ENCODE data around the gene ACTL8.

ACTL8 gene

DNA sequence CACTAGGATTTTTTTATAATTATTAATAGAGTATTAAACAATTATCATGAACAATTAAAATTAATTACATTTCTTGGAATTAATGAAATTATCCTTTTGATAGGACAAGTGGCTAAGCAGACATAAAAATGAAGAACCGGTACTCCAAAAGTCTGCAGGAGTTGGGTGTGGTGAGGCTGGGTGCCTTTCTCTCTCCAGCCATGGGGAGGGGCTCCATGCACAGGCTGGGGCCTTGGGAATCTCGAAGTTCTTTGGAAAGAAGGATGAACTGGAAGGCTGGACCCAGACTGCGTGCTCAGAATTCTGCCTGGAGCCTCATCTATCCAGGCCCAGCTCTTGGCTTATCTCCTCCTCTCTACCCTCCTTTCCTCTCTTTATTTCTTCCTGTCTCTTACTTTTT, 94.1 kb downstream of the ACTL8 start:
- no peak overlapping the region for H3K27ac ChIP-seq
- TF ChIP-seq, protein P1, sequence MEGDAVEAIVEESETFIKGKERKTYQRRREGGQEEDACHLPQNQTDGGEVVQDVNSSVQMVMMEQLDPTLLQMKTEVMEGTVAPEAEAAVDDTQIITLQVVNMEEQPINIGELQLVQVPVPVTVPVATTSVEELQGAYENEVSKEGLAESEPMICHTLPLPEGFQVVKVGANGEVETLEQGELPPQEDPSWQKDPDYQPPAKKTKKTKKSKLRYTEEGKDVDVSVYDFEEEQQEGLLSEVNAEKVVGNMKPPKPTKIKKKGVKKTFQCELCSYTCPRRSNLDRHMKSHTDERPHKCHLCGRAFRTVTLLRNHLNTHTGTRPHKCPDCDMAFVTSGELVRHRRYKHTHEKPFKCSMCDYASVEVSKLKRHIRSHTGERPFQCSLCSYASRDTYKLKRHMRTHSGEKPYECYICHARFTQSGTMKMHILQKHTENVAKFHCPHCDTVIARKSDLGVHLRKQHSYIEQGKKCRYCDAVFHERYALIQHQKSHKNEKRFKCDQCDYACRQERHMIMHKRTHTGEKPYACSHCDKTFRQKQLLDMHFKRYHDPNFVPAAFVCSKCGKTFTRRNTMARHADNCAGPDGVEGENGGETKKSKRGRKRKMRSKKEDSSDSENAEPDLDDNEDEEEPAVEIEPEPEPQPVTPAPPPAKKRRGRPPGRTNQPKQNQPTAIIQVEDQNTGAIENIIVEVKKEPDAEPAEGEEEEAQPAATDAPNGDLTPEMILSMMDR (IDR thresholded peaks at IDR 0.05) = no peak
- no peak for DNase-seq (ENCODE audit: low spot score)
- H3K4me3 ChIP-seq = no peak overlapping the region

DNA sequence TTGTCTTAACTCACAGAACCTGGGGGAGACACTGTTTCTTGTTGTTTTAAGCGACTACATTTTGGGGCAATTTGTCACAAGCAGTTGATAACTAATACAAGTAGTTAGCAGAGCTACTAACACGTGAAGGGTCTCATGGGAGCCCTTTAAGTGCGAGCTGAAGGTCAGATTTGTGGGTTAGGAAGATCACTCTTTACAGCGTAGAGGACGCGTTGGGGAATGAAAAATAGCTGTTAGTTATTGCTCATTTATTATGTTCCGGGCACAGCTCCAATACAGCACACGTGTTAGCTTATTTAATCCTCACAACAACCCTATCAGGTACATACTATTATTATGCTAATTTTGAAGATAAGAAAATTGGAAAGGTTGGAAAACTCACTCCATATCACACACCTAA, 95.9 kb downstream of the ACTL8 start:
- DNase-seq (ENCODE audit: low spot score) = no peak
- no peak overlapping the region for H3K27ac ChIP-seq
- TF ChIP-seq, protein P1 (IDR thresholded peaks at IDR 0.05) = no peak
- no peak overlapping the region for H3K4me3 ChIP-seq

DNA sequence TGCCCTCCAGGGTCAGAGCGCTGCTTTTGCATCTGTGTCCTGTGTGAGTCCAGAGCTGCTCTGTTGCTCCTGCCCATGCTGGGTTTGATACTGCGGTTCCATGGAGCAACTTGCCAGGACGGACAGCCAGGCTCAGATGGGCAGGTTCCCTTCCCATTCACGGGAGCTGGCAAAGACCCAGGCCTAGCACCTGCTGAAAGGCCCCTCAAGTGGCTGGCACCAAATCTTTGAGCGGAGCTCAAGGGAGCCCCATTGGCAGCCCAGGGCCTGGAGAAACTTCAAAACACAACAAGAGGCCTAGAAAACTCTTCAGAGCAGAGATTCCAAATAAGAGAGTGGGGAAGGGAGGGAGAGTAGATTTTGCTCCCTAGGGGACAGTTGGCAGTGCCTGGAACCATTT, 97.2 kb downstream of the ACTL8 start:
- Histone ChIP-seq H3K4me3 (no peak overlapping the region), H3K27ac (no peak overlapping the region)
- TF ChIP-seq, protein P1 (IDR thresholded peaks at IDR 0.05) = no peak
- DNase-seq (ENCODE audit: low spot score) = no peak

DNA sequence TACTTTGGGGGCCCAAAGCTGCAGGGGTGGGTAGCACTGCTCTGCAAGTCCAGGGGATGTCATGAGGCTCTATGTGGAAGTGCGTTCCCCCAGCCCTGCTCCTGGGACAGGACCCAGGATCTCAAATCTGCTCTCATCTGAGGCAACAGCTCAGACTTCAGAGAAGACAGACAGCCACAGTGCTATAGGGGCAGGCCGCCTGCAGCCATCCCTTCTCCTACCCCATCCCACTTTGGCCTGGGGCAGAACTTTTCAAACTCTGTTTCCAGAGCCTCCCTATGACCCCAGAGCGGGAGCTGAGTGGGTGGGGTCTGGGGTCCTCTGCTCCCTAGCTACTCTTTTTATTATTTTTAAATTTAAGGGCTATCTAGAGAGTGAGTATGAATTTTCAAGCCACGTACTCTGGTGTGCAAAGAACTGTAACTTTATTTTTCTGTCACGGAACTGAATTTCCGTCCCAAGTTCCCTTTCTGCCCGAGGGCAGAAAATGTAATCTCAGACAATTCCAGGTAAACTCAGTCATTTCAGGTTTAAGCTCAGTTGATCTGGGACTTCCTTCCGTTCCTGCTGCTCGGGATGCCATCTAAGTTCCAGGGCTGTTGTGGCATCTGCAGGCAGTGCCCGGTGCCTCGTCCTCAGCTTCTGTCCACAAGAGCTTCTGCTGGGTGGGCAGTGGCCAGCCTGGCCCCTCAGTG, 98.3 kb downstream of the ACTL8 start:
- H3K4me3 ChIP-seq = no peak overlapping the region
- DNase-seq (ENCODE audit: low spot score) = no peak
- TF ChIP-seq, protein P1 (IDR thresholded peaks at IDR 0.05) = no peak
- H3K27ac ChIP-seq = no peak overlapping the region

DNA sequence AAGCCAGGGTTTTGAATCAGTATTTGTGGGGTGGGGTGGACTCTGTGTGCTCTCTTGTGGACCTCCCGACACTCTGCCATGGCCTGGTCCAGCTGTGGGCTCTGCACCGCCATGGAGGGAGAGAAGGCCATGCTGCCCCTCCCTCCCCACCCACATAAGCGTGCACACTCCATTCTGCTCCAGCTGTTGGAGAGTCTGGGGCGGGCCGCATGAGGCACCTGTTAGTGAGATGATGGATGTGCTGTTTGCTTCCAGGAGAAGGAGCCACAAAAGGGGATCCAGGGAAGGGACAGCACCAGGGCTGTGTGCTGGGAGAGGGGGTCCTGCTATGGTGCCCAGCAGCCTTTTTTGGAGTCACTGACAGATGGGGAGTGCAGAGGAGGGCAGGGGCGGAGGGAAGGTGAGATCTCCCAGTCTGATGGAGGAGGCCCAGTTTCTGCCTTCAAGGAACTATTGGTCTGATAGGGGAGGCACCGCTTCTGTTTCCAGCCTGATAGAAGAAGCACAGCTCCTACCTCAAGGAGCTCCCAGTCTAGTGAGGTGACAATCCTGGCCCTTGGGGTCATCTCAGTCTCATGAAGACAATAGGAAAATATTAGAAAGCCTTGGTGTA, 101.5 kb downstream of the ACTL8 start:
- Histone ChIP-seq H3K4me3 (no peak overlapping the region), H3K27ac (no peak overlapping the region)
- TF ChIP-seq, protein P1 (IDR thresholded peaks at IDR 0.05) = no peak
- no peak for DNase-seq (ENCODE audit: low spot score)

DNA sequence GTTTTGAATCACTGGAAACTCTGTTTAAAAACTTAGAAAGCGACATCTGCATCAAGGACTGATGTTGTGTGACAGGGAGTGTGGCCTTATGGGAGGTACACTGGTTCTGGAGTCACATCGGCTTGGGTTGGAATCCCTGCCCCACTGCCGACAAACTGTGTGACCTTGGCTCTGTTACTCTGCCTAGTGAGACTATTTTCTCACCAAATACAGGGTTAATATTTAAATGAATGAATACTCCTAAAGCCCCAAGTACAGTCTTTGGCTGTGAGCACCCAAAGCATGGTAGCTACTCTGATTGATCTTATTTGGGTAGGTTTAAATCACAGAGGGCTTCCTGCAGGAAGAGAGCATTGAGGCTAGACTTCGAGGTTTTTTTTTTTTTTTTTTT, 102.0 kb downstream of the ACTL8 start:
- TF ChIP-seq, protein P1 (IDR thresholded peaks at IDR 0.05) = no peak
- Histone ChIP-seq H3K4me3 (no peak overlapping the region), H3K27ac (no peak overlapping the region)
- no peak for DNase-seq (ENCODE audit: low spot score)

DNA sequence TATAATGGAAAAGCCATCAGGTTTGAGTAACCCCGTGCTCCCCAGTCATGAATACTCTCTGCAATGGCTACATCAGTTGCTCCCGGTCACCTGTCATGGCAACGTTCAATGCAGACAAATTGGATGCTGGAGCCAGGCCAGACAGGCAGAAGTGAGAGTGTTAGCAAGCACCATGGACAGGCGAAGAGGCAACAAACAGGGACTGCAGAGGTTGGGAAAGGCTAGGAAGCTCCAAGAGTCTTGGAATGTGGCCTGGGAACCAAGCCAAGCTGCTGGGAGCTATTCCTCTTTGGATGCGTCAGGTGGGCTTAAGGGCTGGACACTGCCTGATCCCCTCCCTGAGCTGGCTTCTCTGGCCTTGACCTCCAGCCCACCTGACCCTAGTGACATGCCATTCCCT, 102.9 kb downstream of the ACTL8 start:
- TF ChIP-seq, protein P1 (IDR thresholded peaks at IDR 0.05) = no peak
- Histone ChIP-seq H3K4me3 (no peak overlapping the region), H3K27ac (no peak overlapping the region)
- no peak for DNase-seq (ENCODE audit: low spot score)
